CD4-positive, alpha-beta T cell treated with Interleukin-6 at 100 ng/mL for 8 hours (primary cell): ENCODE data around the gene MAPK14.
"Not testable (repeated sequence)": the region's sequence is repeated elsewhere in the genome, so short reads cannot be mapped to it uniquely, and the experiment has no call there.

Experiments used
- DNase-seq: peaks from one replicate; pipeline ENCODE4 v3.0.0-alpha.2; 2020; ENCODE audit warnings: mixed read lengths, low spot score

The MAPK14 gene

GRCh38 chr6:36069573-36069972, 42.0 kb downstream of the MAPK14 start:
- DNase-seq = no peak

- DNase-seq = no peak
Measured at GRCh38 chr6:36070252-36070651, 42.6 kb downstream of the MAPK14 start.

- DNase-seq = no peak
Measured at GRCh38 chr6:36071281-36071680, 43.7 kb downstream of the MAPK14 start.

GRCh38 chr6:36071714-36072113, 44.1 kb downstream of the MAPK14 start:
- DNase-seq = no peak

GRCh38 chr6:36072681-36073080, 45.1 kb downstream of the MAPK14 start:
- no peak for DNase-seq

GRCh38 chr6:36073587-36073986, 46.0 kb downstream of the MAPK14 start:
- DNase-seq = no peak

GRCh38 chr6:36075656-36076055, 48.0 kb downstream of the MAPK14 start:
- DNase-seq = peak; percentile 6

GRCh38 chr6:36076178-36077063, 48.8 kb downstream of the MAPK14 start:
- DNase-seq = no peak

- no peak for DNase-seq
Measured at GRCh38 chr6:36078159-36078558, 50.6 kb downstream of the MAPK14 start.

- no peak for DNase-seq
Measured at GRCh38 chr6:36079601-36080000, 52.0 kb downstream of the MAPK14 start.

GRCh38 chr6:36082318-36082717, 54.7 kb downstream of the MAPK14 start:
- DNase-seq = no peak

- DNase-seq = no peak
Measured at GRCh38 chr6:36083446-36083845, 55.8 kb downstream of the MAPK14 start.

- DNase-seq = not testable (repeated sequence)
Measured at GRCh38 chr6:36088204-36088603, 60.6 kb downstream of the MAPK14 start.

GRCh38 chr6:36089048-36089447, 61.4 kb downstream of the MAPK14 start:
- DNase-seq = no peak

GRCh38 chr6:36094238-36094637, 66.6 kb downstream of the MAPK14 start:
- no peak for DNase-seq

GRCh38 chr6:36094753-36095496, 67.3 kb downstream of the MAPK14 start:
- peak; percentile 81 for DNase-seq

GRCh38 chr6:36095497-36096391, 68.1 kb downstream of the MAPK14 start:
- no peak for DNase-seq

GRCh38 chr6:36098253-36098919, 70.8 kb downstream of the MAPK14 start:
- DNase-seq = no peak

- peak; percentile 23 for DNase-seq
Measured at GRCh38 chr6:36098920-36099647, 71.5 kb downstream of the MAPK14 start.

GRCh38 chr6:36099869-36100483, 72.4 kb downstream of the MAPK14 start:
- peak; percentile 66 for DNase-seq
